A673 (cell line): ENCODE results near the gene CLK3.

Experiments used
- CTCF ChIP-seq: fragments of 300-800, 200-600 bp; sonication (generic); conservative IDR thresholded peaks from 2 replicates; pipeline ENCODE4 v1.5.1; 2017; ENCODE audit warnings: low read depth, mild to moderate bottlenecking, antibody characterized with exemption, low read length, moderate library complexity, mixed read lengths
- EZH2 ChIP-seq: fragments of 200-600 bp; sonication (generic); IDR thresholded peaks from 2 replicates; pipeline ENCODE4 v1.6.1; 2017; ENCODE audit warnings: borderline replicate concordance, low read depth, mild to moderate bottlenecking, mixed read lengths, antibody characterized with exemption, low read length; ENCODE audit not compliant: poor library complexity, severe bottlenecking

GRCh38 chr15:74578496-74578994, 37.1 kb upstream of the CLK3 start:
- TF ChIP-seq CTCF (no peak), EZH2 (no peak)
